Activated naive CD8-positive, alpha-beta T cell treated with anti-CD3 and anti-CD28 coated beads for 36 hours (primary cell): Measurements from ENCODE around the gene TADA2B. TPM values are rescaled to one million over a fixed set of nuclear protein-coding genes. Genes with fewer than 3 reads are reported as not detected.

Experiments used
- total RNA-seq, 2 experiments: library from RNA; stranded (reverse); gene quantifications; one replicate each; pipeline ENCODE4 v1.2.3, GENCODE V29; 2021

Gene TADA2B
- total RNA-seq, 2 experiments from 2014 or later, result 10.3 to 11.2 TPM

Other genes with a start within 250 kb of the TADA2B start
- gene TBC1D14, start 133.5 kb upstream of the TADA2B start, total RNA-seq, result 10 to 100 TPM; 38.4 to 39.3 TPM
- 100 to 1,000 TPM in 1 of 2 experiments, 10 to 100 TPM in 1; 96.6 to 109 TPM for gene GRPEL1, start 24.7 kb downstream of the TADA2B start, total RNA-seq
- gene SORCS2, start 149.2 kb downstream of the TADA2B start, total RNA-seq, result not detected